Ectodermal cell (in vitro differentiated cells): Measurements from ENCODE around the gene CT47C1.

Experiments
- H3K27ac ChIP-seq: 2 replicates; pipeline ENCODE4 v1.7.0; 2013; ENCODE audit warnings: mild to moderate bottlenecking, low read depth, low read length; ENCODE audit not compliant: insufficient read depth, poor library complexity, severe bottlenecking
- H3K27me3 ChIP-seq: 2 replicates; pipeline ENCODE4 v1.7.0; 2013; ENCODE audit warnings: mild to moderate bottlenecking, low read length; ENCODE audit not compliant: insufficient read depth, control insufficient read depth, poor library complexity, severe bottlenecking
- H3K36me3 ChIP-seq: one replicate; pipeline ENCODE4 v1.7.0; 2013; ENCODE audit warnings: low read length; ENCODE audit not compliant: control insufficient read depth, insufficient read depth
- H3K4me1 ChIP-seq: one replicate; pipeline ENCODE4 v1.7.0; 2013; ENCODE audit warnings: low read length; ENCODE audit not compliant: control insufficient read depth, insufficient read depth
- H3K4me3 ChIP-seq: 2 replicates; pipeline ENCODE4 v1.7.0; 2013; ENCODE audit warnings: low read depth, low read length, control low read depth; ENCODE audit not compliant: insufficient read depth
- H3K9me3 ChIP-seq: 2 replicates; pipeline ENCODE4 v1.7.0; 2013; ENCODE audit warnings: mild to moderate bottlenecking, low read length, moderate library complexity; ENCODE audit not compliant: control insufficient read depth
- WGBS, 2 experiments: methylation state at CpG; one replicate each; pipeline ENCODE4 v1.1.7; 2013; ENCODE audit warnings: missing lambda C conversion rate in 2 of 2; 5-methylcytosine and 5-hydroxymethylcytosine counted together

CT47C1 gene

DNA sequence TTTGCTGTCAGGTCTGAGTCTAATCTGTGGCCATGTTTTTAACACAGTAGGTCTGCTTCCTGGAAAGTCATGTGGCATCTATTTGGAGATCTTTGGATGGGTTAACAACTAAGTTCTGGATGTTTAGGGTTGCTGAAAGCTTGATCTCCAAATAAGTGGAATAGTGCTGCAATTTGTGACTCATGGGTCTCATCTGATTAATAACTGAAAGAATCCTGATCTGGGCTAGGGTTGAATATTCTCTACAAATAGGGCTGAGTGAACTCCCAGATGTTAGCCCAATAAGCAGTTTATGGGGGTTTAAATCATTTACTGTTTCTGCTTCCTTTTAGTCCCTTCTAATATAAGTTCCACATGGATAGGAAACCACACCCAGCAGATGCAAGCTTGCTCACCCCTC is 23.1 kb downstream of the CT47C1 start:
- H3K4me3 ChIP-seq, result no peak overlapping the region
- no peaks in the 10 kb centered on the region for H3K4me1 ChIP-seq
- H3K27me3 ChIP-seq, result no peaks in the 10 kb centered on the region
- no peaks in the 10 kb centered on the region for H3K36me3 ChIP-seq
- H3K27ac ChIP-seq, result no peak overlapping the region
- no peaks in the 10 kb centered on the region for H3K9me3 ChIP-seq

GRCh38 chrX:119101168-119101567 is 28.4 kb downstream of the CT47C1 start:
- WGBS, 2 experiments, result 94% methylated on average over 1 of the region's 1 CpG
- no peaks in the 10 kb centered on the region for H3K9me3 ChIP-seq
- no peak overlapping the region for H3K27ac ChIP-seq
- H3K4me3 ChIP-seq, result no peak overlapping the region
- H3K4me1 ChIP-seq, result no peaks in the 10 kb centered on the region
- no peaks in the 10 kb centered on the region for H3K27me3 ChIP-seq
- no peaks in the 10 kb centered on the region for H3K36me3 ChIP-seq

DNA sequence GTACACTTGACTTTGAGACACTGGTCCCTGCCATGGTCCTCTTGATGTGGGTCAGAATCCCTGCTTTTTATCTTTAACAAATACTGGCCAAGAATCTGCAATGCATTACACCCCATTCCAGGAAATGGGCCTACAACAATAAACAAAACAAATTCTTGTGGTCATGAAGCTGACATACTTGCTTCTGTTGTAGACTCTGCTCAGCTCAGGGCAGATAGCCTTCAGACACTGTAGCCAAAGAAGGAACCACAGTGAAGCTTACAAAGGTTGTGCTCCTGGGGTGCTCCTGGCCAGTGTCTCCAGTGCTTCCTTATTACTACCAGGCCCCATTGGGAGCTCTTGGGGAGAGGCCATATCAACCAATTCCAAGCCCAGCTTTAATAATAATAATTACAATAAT is 33.0 kb downstream of the CT47C1 start:
- no peak overlapping the region for H3K4me3 ChIP-seq
- H3K27me3 ChIP-seq, result no peaks in the 10 kb centered on the region
- H3K9me3 ChIP-seq, result no peaks in the 10 kb centered on the region
- H3K27ac ChIP-seq, result no peak overlapping the region
- no peaks in the 10 kb centered on the region for H3K36me3 ChIP-seq
- H3K4me1 ChIP-seq, result no peaks in the 10 kb centered on the region

GRCh38 chrX:119107206-119107605 is 34.4 kb downstream of the CT47C1 start:
- Histone ChIP-seq H3K27me3 (no peaks in the 10 kb centered on the region), H3K4me3 (no peak overlapping the region), H3K4me1 (no peaks in the 10 kb centered on the region), H3K9me3 (no peaks in the 10 kb centered on the region), H3K36me3 (no peaks in the 10 kb centered on the region), H3K27ac (no peak overlapping the region)

- no peak overlapping the region for H3K4me3 ChIP-seq
- 23 to 28% methylated on average over 5 to 6 of the region's 6 CpGs for WGBS, 2 experiments
- H3K4me1 ChIP-seq, result no peaks in the 10 kb centered on the region
- no peaks in the 10 kb centered on the region for H3K36me3 ChIP-seq
- H3K27me3 ChIP-seq, result no peaks in the 10 kb centered on the region
- H3K27ac ChIP-seq, result no peak overlapping the region
- H3K9me3 ChIP-seq, result no peaks in the 10 kb centered on the region
These were observed 46.1 kb downstream of the CT47C1 start for GRCh38 chrX:119118780-119119395.

DNA sequence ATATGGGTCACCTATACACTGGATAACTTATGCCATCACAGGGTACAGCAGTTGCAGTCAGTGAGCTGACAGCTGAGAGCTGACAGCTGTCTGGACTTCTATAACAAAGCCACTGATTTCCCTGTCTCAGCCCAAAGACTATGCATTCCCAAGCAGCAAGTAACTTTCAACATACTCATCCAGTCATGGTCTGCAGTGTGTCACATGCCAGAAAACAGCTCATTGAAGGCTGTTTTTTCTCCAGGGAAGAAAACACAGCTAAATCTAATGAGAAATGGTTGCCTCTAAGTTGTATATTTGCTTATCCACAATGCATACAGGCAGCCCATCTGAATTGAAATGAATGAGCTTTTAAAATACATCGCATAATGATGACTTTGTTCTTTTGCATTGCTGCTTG is 48.5 kb downstream of the CT47C1 start:
- H3K27me3 ChIP-seq, result no peaks in the 10 kb centered on the region
- no peak overlapping the region for H3K4me3 ChIP-seq
- H3K27ac ChIP-seq, result no peak overlapping the region
- 100% methylated on average over 1 of the region's 1 CpG; no CpG with 5 or more reads in 1 of the 2 experiments for WGBS, 2 experiments
- H3K4me1 ChIP-seq, result no peaks in the 10 kb centered on the region
- H3K9me3 ChIP-seq, result no peaks in the 10 kb centered on the region
- H3K36me3 ChIP-seq, result no peaks in the 10 kb centered on the region
